PC-3 (cell line): Measurements from ENCODE around the gene HOXD12. TPM values are rescaled to one million over a fixed set of nuclear protein-coding genes. Genes with fewer than 3 reads are reported as not detected.

Experiments
- ATAC-seq: fragments of 200-7000 bp; cut with Tn5 transposase; 2 replicates; pipeline ENCODE4 v1.9.1; 2020; ENCODE audit warnings: mild to moderate bottlenecking, moderate library complexity
- BruUV-seq: library from RNA; stranded (reverse); fragments of 400-500 nt; replicated peaks from 2 replicates; lab custom pipeline; 2021; lab: Mats Ljungman, UMichigan
- CTCF ChIA-PET: fragments of 300-600 bp; sonication (Branson Sonifier 250); formaldehyde crosslinking; loops from one replicate; lab custom pipeline; 2022; ENCODE audit warnings: antibody characterized with exemption; lab: Charles Lee
- POLR2A ChIA-PET: fragments of 300-600 bp; sonication (Branson Sonifier 250); formaldehyde crosslinking; loops from one replicate; lab custom pipeline; 2022; ENCODE audit warnings: antibody characterized with exemption; ENCODE audit not compliant: unreplicated experiment; lab: Charles Lee
- DNase-seq: peaks from one replicate; pipeline ENCODE4 v3.0.0-alpha.2; 2015
- H2AFZ ChIP-seq: fragments of 300-600 bp; sonication (generic); 2 replicates; pipeline ENCODE4 v1.6.0; 2016; ENCODE audit warnings: antibody characterized with exemption, low read length
- H3F3A ChIP-seq: fragments of 300-600 bp; sonication (generic); one replicate; pipeline ENCODE4 v1.6.0; 2017; ENCODE audit warnings: antibody characterized with exemption, low read length, control low read depth, mild to moderate bottlenecking; ENCODE audit not compliant: unreplicated experiment
- H3K27ac ChIP-seq: fragments of 300-600 bp; sonication (generic); 2 replicates; pipeline ENCODE4 v1.5.1; 2016; ENCODE audit warnings: mild to moderate bottlenecking, low read length
- H3K27me3 ChIP-seq: fragments of 300-600 bp; sonication (generic); 2 replicates; pipeline ENCODE4 v1.6.1; 2016; ENCODE audit warnings: low read length, mixed read lengths
- H3K36me3 ChIP-seq: fragments of 300-600 bp; sonication (generic); 2 replicates; pipeline ENCODE4 v1.6.1; 2016; ENCODE audit warnings: low read depth, mixed run types, low read length, mixed read lengths
- H3K4me1 ChIP-seq: fragments of 300-600 bp; sonication (generic); 2 replicates; pipeline ENCODE4 v1.5.1; 2016; ENCODE audit warnings: low read length; ENCODE audit not compliant: insufficient read depth
- H3K4me2 ChIP-seq: fragments of 300-600 bp; sonication (generic); 2 replicates; pipeline ENCODE4 v1.6.0; 2016; ENCODE audit warnings: low read length
- H3K4me3 ChIP-seq: fragments of 300-600 bp; sonication (generic); 2 replicates; pipeline ENCODE4 v1.5.1; 2016; ENCODE audit warnings: mild to moderate bottlenecking, low read length, mixed read lengths
- H3K79me2 ChIP-seq: fragments of 300-600 bp; sonication (generic); 2 replicates; pipeline ENCODE4 v1.6.1; 2017; ENCODE audit warnings: low read length, mixed read lengths
- H3K9ac ChIP-seq: fragments of 300-600 bp; sonication (generic); 2 replicates; pipeline ENCODE4 v1.6.0; 2016; ENCODE audit warnings: mild to moderate bottlenecking, low read length
- H3K9me2 ChIP-seq: fragments of 300-600 bp; sonication (generic); replicated peaks from 2 replicates; pipeline ENCODE4 v1.6.1; 2016; ENCODE audit warnings: mixed run types, low read length, mixed read lengths
- H3K9me3 ChIP-seq: fragments of 300-600 bp; sonication (generic); 2 replicates; pipeline ENCODE4 v1.6.1; 2016; ENCODE audit warnings: low read length, mixed read lengths
- H4K20me1 ChIP-seq: fragments of 300-600 bp; sonication (generic); 2 replicates; pipeline ENCODE4 v1.6.1; 2016; ENCODE audit warnings: low read length, mixed read lengths
- CTCF ChIP-seq: fragments of 300-600 bp; sonication (generic); conservative IDR thresholded peaks from 2 replicates; pipeline ENCODE4 v1.5.1; 2017; ENCODE audit warnings: antibody characterized with exemption, low read depth, mild to moderate bottlenecking, low read length
- EZH2 ChIP-seq: fragments of 300-600 bp; sonication (generic); IDR thresholded peaks from one replicate; pipeline ENCODE4 v1.6.1; 2017; ENCODE audit warnings: antibody characterized with exemption, mild to moderate bottlenecking, low read length; ENCODE audit not compliant: unreplicated experiment
- EZH2phosphoT487 ChIP-seq: fragments of 300-600 bp; sonication (generic); IDR thresholded peaks from 2 replicates; pipeline ENCODE4 v1.6.1; 2018; ENCODE audit warnings: mild to moderate bottlenecking, antibody characterized with exemption, low read length, borderline replicate concordance
- intact Hi-C: fragments of 100-400 bp; cut with micrococcal nuclease; formaldehyde crosslinking; loops from 2 replicates; pipeline ENCODE4 v1.9.0; 2023
- total RNA-seq: library from RNA; depleted of rRNA; stranded (reverse); fragments of >200 nt; gene quantifications from 2 replicates; pipeline ENCODE4 v1.2.3, GENCODE V29; 2014

HOXD12 gene
- total RNA-seq, 1 experiment from 2014 or later: not detected

DNA sequence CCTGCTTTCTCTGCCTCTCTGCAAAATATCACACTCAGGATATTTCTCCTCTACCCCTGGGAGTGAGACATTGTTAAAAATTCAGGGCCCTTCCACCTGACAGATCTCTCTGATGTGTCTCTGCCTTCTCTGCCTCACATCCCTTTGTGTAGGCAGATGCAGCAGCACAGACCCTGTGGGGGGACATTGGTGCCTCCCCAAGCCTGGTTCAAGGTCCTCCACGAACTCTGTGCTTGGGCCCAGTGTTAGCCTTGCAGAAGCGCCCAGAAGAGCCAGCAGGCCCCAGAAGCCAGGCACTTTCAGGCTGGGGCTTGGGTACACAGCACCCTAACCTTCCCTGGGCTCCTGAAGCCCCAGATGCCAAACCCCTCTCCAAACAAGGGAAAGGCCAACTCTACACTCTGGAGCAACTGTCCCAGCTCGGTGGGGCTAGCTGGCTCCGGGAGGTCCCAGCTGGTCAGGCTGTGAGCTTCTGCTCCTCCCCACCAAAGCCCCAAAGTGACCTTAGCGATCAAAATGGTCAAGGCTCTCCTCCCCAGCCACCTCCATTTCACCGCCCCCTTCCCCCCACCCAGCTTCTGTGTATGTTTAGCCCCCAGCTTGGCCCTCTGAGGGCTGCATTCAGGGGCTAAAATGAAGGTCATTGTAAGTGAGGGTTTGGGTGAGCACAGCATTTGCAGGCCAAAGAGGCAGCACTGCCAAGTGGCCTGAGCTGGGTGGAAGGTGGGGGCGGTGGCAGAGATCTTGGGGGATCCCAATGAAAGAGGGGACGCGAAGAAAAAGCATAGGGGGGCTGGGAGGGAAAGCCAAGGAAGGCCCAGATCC is 25.6 kb downstream of the HOXD12 start:
- H3K27ac ChIP-seq: no peak overlapping the region
- H3K9ac ChIP-seq: no peak overlapping the region
- ChIA-PET POLR2A (no interaction called here), CTCF (interaction anchor here (0.5 to 0.6 kb wide), 2 partner anchors 395 to 527 kb away, joined by 3 read pairs; no protein-coding TSS in a partner anchor)
- DNase-seq (no peak), ATAC-seq (no peak)
- H3K9me3 ChIP-seq: no peaks in the 10 kb centered on the region
- no peaks in the 10 kb centered on the region for H4K20me1 ChIP-seq
- BruUV-seq: no TSS peak
- no peaks in the 10 kb centered on the region for H3K4me1 ChIP-seq
- H3K9me2 ChIP-seq: no peaks in the 10 kb centered on the region
- no peak overlapping the region for H3K4me2 ChIP-seq
- H3K4me3 ChIP-seq: no peak overlapping the region
- no peaks in the 10 kb centered on the region for H3K79me2 ChIP-seq
- TF ChIP-seq EZH2phosphoT487: no peak
- TF ChIP-seq CTCF: no peak
- TF ChIP-seq EZH2: no peak
- no peaks in the 10 kb centered on the region; the same call in 1 of the 2 replicates for H3K36me3 ChIP-seq
- H3K27me3 ChIP-seq: no peaks in the 10 kb centered on the region
- no peak overlapping the region for H2AFZ ChIP-seq
- no peaks in the 10 kb centered on the region for H3F3A ChIP-seq
- intact Hi-C loops: no loop called here

DNA sequence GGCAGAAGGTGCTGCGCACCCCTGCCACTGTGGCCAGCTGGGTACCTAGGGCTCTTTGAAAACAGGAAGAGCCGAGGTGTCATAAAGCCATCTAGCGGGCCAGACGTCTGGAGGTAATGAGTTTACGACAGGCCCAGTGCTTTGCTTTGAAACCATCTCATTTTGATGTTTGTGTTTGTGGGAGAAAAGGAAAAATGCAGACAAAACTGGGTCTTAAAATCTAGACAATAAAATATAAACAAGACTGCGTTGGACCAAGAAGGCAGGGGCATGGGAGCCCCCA is 26.1 kb downstream of the HOXD12 start:
- POLR2A ChIA-PET: no interaction called here
- no TSS peak for BruUV-seq

More for the DNA sequence above, 26.1 kb downstream of the HOXD12 start:
- ATAC-seq (no peak), DNase-seq (no peak)
- H3K27me3 ChIP-seq: no peaks in the 10 kb centered on the region
- H2AFZ ChIP-seq: no peak overlapping the region
- no peak overlapping the region for H3K4me3 ChIP-seq
- TF ChIP-seq CTCF: no peak
- no peak for TF ChIP-seq EZH2
- no peak for TF ChIP-seq EZH2phosphoT487
- H3K4me1 ChIP-seq: no peaks in the 10 kb centered on the region
- CTCF ChIA-PET: interaction anchor here (0.5 kb wide), 1 partner anchor 526 kb away, joined by 3 read pairs; no protein-coding TSS in a partner anchor
- H3F3A ChIP-seq: no peaks in the 10 kb centered on the region
- H3K36me3 ChIP-seq: no peaks in the 10 kb centered on the region; the same call in 1 of the 2 replicates
- no peaks in the 10 kb centered on the region for H3K9me3 ChIP-seq
- no peaks in the 10 kb centered on the region for H3K9me2 ChIP-seq
- no peaks in the 10 kb centered on the region for H3K79me2 ChIP-seq
- no peak overlapping the region for H3K27ac ChIP-seq
- H3K9ac ChIP-seq: no peak overlapping the region
- no peaks in the 10 kb centered on the region for H4K20me1 ChIP-seq
- intact Hi-C loops: loop anchor here (2.0 kb wide), 1 partner anchor 513 kb away; no protein-coding TSS in a partner anchor
- no peak overlapping the region for H3K4me2 ChIP-seq
